ENCODE measurements around the gene ADAMTS2.

ADAMTS2 gene

DNA sequence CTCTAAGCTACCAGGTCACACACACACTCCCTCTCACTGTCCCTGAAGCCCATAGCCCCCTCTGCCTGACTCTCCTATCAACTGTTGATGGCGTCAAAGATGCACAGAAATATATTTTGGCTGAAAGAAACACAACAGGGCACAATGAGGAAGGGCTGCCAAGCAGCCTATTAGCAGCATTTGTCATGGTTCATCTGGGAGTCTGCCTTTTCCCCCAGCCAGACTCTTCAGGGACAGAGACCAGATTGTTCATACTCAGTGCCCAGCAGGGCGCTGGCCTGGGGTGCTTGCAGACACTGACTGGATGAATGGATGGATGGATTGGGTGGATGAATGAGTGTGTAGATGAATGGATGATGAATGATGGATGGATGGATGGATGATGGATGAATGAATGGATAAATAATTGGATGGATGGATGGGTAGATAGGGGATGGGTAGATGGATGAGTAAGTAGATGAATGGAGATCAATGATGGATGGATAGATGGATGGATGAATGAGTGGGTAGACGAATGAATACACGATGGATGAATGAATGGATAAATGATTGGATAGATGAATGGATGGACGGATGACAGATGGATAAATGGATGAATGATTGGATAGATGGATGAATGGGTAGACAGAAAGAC lies 90.5 kb downstream of the ADAMTS2 start:
- DNase-seq (ENCODE audit: low read depth), result no peak

DNA sequence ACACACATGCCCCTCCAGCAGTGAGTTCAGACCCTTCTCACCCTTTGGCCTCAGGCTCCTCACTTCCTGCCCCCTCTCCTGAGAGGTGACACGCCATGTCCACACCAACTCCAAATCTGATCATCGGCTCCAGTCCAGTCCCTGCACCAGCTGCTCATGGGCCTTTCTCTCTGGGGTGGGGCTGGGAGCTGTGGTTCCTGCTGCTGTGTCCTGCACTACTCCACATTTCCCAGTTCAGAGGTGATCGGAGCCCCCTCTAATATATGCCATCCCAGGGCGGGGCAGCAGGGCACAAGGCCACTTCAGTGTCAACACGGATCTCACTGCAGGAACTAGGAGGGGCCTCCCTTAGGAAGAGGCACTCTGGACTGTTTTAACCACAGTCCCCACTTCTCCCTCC lies 91.5 kb downstream of the ADAMTS2 start:
- DNase-seq (ENCODE audit: low read depth), result no peak

DNA sequence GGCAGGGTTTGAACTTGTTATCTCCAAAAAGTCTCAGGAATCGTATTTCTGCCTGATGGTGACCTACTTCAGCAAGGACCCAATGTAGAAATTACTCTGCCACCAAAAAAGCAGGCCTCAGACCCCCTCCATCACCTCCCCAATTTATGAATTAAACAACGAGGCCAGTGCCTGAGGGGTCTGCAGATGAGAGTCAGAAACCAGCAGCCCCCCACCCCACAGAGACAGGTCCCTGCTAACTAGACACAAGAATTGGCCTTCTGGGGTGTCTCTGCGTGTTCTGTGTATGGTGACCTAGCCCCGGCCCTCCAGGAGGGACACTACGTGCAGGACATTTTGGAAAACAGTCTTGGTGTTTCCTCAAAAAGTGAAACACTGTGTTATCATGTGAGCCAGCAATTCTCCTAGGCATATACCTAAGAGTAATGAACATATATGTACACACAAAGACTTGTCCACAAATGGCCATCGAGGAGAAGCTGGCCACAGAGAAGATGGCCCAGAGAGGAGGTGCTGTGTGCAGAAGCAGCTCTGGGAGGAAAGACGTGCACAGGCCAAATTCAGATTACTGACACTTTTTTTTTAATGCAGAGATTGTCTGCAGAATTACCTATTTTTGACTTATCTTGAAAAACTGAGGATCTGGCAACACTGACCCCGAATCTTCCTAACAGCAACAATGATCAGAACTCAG lies 93.8 kb downstream of the ADAMTS2 start:
- DNase-seq (ENCODE audit: low read depth), result no peak

DNA sequence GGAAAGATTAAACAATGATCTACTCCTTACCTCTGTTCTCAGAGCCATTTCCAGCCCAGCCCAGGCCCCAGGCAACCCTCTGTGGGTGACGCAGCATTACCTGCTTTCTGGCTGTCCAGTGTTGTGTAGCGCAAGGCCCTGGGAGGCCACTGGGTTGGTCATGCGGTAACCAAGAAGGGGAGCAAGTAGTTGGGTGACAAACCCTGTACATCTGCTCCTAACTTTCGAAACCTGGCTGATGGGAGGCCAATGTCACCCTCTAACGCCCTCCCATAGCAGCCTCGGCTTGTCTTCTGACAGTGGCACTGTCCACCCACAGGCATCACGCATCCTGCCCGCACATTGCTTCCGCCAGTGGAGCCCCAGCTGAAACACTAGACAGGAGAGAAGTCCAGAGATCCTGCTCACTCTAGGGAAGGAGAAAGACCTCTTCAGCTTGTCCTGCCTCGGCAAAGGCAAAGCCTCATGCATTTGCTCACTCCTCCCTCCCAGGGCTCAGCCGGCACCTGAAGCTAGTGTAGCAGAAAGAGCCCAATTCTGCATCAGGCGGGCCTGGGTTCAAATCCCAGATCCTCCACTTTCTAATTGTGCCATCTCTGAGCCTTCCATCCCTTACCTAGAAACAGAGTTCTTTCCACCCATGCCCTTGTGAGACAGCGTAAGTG lies 94.6 kb downstream of the ADAMTS2 start:
- DNase-seq (ENCODE audit: low read depth), result no peak

DNA sequence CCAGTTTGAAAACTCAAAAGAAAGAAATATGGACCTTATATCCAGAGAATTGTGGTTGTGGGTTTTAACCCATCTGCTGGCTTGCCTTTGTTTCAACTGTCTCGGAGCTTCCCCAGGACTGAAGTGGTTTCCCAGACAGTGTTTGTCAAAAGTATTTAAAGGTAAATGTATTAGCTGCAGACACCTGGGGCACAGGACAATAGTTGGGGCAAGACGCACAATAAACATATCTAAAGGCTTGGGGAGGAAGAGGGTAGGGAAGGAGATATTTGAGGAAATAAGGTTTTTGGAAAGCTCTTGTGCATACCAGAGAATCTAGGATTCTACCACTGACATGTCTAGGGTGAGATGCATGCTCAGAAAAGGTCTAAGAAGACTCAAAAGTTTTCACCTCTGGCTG lies 99.0 kb downstream of the ADAMTS2 start:
- no peak for DNase-seq (ENCODE audit: low read depth)

DNA sequence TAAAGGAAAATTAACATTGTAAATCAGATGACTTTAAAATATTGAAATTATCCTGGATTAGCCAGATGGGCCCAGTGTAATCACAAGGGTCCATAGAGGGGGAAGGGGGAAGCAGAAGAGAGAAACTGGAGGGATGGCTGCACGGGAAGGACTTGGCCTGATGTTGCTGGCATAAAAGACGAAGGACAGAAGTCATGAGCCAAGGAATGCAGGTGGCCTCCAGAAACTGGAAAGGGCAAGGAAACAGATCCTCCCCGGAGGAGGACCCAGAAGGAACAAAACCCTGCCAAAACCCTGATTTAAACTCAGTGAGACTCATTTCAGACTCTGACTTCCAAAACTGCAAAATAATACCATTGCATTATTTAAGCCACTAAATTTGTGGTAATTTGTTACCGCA lies 100.2 kb downstream of the ADAMTS2 start:
- no peak for DNase-seq (ENCODE audit: low read depth)

DNA sequence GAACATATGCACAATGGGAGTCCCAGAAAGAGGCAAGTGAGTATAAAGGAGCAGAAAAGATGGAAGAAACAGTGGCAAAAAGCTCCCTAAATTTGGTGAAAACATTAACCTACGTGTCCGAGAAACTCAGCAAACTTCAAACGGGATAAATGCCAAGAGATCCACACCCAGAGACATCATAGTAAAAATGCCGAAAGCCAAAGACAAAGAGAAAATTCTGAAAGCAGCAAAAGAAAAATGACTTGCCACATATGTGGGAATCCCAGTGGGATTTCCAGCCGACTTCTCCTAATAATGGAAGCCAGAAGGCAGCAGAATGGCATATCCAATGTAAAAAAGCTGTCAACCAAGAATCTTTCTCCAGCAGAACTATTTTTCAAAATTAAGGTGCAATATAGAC lies 101.2 kb downstream of the ADAMTS2 start:
- DNase-seq (ENCODE audit: low read depth), result no peak

DNA sequence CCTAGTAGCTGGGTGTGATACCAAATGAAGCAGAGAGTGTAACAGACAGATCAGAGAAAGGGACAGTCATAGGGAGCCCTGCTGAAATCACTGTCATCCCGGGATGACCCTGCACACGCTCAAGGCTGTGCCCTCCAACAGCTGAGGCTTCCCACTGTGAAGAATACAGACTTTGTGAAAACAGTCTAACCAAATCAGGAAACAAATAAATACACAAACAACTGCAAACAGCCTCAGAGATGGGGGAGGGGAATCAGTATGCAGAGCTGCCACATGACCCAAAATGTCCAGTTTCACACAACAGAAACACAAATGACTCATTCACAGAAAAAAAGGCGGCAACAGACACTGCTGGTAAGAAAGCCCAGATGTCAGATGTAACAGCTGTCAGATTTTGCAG lies 101.9 kb downstream of the ADAMTS2 start:
- DNase-seq (ENCODE audit: low read depth), result peak; percentile 38

DNA sequence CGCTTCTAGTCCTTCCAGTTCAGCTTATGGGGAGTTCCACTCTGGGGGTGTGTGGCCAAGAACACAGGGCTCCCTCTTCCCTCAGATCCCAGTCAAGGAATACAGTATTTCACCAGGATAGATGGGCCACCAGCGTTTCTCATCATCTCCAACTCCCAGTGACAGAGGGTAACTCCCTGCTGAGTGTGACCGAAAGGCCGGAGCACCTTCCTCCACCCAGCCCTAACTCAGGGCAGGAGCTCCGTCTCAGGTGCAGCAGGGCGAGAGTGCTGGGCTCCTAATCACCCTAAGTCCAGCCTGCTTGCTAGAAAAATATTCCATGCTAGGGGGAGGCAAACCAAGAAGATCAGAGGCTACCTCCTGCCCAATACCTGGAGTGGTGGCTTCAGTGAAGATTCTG lies 102.6 kb downstream of the ADAMTS2 start:
- DNase-seq (ENCODE audit: low read depth), result no peak

DNA sequence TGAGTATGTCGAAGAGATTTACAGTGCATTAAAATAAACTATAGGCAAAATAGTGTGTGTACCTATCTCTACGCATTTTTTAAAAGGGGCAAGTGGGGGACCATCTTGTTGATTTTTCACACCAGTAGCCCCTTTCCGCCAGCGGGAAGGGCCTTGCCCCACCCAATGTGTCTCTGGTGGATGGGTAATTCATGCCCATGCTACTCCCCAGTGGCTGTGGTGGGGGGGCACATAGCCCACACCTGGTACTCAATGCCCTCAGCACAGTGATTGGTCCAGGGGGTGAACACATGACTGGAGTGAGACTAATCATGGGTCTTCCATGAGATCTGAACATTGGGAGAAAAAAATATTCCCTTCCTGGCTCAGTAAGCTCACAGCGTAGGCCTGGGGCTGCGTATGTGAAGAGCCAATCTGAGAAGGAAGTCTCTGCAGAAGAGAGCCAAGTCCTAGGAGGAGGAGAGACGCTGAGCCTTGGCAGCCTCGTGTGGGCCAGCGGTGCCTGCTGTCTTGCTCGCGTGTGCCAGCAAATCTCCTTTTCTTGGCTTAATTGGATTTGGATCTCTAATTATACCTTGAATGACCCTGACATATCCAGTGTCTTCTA lies 103.4 kb downstream of the ADAMTS2 start:
- no peak for DNase-seq (ENCODE audit: low read depth)

DNA sequence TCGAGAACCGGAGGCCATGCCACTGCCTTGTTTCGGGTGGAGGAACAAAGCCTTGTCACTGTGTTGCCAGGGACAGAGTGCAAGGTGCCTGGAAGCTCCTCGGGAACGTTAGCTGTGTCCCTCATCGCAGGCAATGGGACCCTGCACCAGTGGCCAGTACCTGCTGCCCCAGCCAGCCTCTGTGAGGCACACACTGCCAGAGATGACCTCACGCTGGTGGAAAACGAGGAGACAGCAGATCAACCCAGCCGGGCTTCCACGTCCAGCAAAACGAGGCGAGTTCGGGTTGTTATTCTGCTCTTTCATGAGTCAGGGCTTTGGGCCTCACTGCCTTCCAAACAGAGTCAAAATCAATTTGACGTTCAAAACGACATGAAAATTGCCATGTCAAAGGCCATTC lies 104.1 kb downstream of the ADAMTS2 start:
- no peak for DNase-seq (ENCODE audit: low read depth)

DNA sequence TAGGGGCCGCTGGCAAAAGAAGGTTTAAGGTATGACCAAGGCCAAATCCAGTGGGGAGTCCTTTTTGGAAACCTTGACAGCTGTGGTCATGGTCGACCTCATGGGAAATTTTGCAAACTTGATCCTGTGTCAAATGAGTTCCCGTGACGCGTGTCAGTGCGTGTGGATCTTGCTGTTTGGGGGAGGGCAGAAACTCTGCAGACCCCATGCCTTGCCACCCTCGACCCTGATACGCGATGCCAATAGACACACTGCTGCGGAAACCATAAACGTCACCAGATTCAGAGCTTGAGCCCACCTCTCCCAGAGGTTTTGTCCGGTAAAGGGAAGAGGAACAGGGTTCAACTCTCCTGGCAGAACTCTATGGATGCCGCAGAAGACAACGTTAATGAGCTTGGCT lies 104.7 kb downstream of the ADAMTS2 start:
- DNase-seq (ENCODE audit: low read depth), result no peak

DNA sequence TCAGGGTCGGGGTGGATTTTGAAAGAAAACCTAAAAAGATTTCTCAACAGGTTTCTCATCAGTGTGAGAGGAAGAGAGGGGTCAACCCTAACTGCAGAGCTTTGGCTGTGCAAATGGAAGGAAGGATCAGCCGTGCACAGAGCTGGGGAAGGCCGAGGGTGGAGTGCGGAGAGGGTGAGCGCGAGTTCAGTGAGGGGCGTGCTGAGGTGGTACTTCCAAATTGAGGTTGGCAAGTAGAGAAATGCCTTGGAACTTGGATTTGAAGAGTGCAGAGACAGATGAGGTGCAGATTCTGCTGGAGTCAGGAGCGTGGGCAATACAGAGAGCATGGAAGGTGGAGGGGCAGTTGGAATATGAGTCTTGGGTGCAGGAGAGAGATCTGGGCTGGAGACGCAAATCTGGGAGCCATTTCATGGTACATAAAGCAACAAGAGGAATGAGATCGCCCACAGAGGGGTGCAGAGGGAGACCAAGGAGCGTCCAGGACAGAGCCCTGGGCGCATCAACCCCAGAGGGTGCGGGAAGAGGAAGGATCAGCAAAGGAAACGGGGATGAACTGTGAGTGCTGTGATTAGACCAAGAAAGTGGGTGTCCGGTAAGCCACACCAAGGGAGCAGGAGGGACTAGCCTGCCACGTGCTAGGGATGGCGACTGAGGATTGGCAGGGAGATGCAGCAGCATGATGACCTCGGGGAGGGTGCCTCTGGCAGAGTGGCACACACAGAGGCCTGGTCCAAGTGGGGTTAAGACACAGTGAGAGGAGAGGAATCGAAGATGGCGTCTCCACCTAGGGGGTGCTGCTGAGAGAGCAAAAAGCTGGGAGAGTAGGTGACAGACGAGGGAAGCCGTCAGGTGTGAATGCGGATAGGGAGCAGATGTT lies 105.8 kb downstream of the ADAMTS2 start:
- DNase-seq (ENCODE audit: low read depth), result no peak

DNA sequence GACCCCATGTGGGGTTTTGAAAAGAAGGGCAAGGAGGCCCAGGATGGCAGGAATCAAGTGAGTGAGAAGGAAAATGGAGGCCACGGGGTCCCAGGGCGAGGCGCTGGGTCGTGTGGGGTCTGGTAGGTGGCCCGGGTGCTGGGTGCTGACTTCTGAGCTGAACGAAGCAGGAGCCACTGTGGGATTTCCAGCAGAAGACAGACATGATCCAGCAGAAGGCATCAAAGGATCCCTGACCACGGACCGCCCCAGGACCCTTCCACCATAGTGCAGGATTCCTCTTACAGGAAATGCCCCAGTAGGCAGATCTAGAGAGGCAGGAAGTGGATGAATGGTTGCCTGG lies 106.7 kb downstream of the ADAMTS2 start:
- DNase-seq (ENCODE audit: low read depth), result no peak

DNA sequence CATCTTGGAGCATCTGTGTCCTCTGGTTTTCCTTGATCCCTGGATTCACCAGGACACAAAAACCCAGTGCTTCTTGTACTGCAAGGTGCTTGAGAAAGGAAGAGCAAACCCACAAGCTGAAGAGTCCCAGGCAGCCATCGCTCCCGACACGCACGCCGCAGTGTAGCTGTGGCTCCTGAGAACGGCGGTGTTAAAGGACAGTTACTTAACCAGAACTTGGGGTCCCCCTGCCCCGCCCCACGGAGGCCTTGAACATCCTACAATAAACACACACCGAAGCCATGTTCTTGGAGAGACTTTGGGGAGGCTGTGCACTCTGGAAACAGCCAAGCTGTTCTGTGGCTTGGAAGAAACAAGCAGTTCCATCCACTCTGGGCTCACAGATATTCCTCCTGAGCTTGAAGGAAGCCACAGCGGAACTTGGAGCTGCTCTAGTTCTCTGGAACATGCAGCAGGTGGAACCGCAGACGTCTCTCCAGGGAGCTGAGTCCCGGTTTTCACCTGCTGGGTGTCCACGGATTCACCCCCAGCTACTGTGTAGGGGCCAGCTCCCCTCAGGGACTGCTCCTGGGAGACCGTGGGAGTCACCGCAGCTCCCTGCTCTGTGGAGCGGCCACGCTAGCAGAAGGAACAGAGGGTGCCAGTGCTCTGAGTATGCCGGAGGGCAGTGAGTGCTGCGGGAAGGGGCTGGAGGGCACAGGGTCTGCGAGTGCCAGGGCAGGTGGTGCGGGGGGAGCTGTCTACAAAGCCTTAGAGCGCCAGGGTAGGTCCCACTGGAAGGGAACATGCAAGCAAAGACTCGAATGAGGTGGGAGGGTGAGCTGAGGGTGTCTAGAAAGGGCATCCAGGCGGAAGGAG lies 107.3 kb downstream of the ADAMTS2 start:
- DNase-seq (ENCODE audit: low read depth), result no peak

DNA sequence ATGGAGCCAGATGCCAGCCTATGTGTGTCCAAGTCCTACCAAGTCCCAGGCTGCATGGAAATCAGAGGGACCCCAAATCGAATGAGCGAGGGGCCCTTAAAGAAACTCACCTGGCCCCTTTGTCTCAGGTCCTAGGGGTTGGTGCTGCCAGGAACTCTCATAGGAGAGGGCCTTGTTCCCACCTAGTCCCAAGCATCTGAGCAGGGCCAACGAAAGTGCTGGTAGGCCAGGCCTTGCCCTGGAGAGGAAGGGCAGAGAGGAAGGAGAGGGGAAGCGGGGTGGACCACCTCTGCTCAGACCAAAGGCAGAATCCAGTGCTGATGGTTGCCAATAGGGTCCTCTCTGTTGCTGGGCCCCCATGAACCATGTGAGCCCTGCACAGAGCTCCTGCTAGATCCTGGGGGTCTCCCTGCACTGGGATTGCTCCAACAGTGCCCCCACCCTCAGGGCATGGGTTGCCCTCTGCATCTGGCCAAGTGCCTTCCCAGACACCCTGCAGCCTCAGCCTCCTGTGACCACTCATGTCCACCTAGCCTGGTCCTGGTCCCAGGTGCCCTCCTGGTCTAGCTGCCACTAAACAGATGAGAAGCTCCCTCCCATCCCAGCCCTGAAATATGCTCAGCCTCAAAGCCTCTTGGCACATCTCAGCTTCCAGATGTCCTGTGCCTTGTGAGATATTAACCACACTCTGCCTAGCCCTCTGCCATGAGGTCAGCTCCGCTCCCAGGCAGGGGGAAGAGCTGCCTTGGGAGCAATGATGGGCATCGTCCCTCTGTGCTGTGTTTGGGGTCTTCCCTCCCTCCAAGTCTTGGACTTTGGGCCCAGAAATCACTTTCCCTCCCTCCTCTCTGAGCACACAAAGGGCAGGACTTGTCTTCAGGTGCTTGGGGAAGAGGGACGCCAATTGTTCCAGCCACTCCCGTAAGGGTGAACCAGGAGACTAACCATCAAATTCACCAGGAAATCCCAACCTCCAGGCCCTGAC lies 109.6 kb downstream of the ADAMTS2 start:
- DNase-seq (ENCODE audit: low read depth), result no peak

DNA sequence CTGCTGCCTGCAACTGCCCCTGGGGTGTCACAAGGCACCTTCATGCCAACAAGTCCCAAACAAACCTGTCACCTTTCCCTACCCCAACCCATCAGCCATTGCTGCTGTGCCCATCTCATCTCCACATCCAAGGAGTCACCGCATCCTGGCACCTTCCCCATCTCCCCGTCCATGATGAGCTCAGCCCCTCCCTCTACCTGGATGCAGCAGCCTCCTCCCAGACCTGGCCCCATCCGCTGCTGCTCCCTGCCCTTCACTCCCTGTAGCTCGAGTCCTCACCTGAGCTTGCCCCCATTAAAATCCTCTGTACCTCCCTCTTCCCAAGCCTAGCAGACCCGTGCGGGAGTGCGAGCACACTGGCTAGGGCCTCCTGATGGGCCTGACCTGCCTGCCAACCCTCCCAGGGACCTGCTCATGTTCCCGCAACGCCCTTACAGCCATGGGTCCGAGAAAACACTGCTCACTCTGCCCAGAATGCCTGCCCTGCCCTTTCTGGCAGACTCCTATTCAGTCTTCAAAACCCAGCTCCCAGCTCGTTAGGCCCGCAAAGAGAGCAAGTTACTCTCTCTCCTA lies 110.6 kb downstream of the ADAMTS2 start:
- DNase-seq (ENCODE audit: low read depth), result no peak

DNA sequence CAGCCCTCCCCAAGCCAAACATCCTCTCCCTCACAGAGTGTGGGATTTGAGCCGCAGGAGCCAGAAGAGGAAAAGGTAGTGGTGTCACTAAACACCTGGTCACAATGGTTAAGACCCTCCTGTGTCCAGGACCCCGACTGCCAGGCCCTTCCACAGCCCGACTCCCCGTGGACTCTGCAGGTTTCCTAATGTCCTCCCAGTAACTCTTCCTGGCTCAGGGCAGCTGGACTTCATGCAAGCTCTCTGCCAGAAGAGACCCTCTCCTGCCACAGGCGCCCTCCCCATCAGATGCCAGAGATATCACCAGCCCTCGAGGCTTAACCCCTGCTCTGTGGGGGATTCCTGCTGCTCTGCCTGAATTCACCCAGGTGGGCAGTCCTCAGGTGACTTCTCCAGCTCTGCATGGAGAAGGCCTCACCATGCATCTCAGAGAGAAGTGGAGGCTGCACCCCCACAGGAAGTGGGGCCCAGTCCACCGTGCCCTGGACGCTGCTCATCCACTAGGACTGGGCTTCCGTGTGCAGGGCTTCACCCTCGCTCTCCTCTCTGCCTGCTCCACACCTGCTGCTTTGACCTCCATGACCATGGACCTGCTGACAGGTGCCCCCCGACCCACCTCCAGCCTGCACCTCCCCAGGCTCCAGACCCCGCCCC lies 111.2 kb downstream of the ADAMTS2 start:
- DNase-seq (ENCODE audit: low read depth), result no peak

DNA sequence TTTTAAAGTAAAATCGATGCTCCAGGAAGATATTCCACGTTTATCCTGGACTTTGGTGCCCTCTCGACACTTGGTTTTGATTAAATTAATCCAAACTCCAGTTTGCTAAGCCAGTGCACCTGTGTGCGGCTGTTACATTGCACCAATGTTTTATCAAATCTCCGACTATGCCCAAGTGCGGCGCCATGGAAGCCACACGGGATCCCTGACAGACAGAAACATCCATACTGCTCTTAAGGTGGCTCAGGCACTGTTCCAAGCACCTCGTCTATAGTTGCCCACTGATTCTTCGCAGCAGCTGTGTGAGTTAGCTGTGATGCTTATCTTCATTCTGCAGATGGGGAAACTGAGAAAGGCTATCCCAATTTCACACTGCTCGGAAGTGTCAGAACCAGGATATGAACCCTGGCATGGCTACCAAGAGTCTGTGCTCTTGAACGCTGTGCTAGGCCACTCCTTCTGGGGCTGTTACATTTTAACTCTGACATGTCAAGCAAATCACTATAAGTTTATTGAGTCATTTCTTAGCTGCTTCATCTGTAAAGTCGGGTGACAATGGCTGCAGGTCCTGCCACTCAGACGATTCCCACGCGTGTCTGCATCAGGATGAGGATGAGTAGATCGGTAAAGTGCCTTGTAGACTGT lies 113.0 kb downstream of the ADAMTS2 start:
- DNase-seq (ENCODE audit: low read depth), result no peak

Data from HS-5 (cell line).